Stomach (tissue), 4 donors: ENCODE data around the gene DNAJC1.
"Not testable (repeated sequence)": the region's sequence is repeated elsewhere in the genome, so short reads cannot be mapped to it uniquely, and the experiment has no call there.

Experiments used
- POLR2A ChIP-seq, 4 donors: fragments of 450-650 bp; IDR thresholded peaks; one replicate each; pipeline ENCODE4 v1.6.1; 2016; ENCODE audit warnings: antibody characterized with exemption in 4 of 4, control low read depth in 2 of 4, mild to moderate bottlenecking in 1 of 4, moderate library complexity in 1 of 4
- POLR2AphosphoS5 ChIP-seq, 3 donors: sonication (generic); formaldehyde crosslinking; IDR thresholded peaks; one replicate each; pipeline ENCODE4 v1.6.1; 2016; ENCODE audit warnings: antibody characterized with exemption in 3 of 3

- TF ChIP-seq POLR2A, POLR2AphosphoS5 (IDR thresholded peaks at IDR 0.05): not testable (repeated sequence)
These were observed 286.0 kb downstream of the DNAJC1 start for GRCh38 chr10:21717437-21718054.
